ENCODE measurements around the gene TBC1D7.
A peak's percentile ranks its signal among the peaks of the same experiment; 100 is the strongest.

The TBC1D7 gene

GRCh38 chr6:13328076-13328874, at the start of gene TBC1D7:
TBC1D7 (minus strand) TSS chr6:13328537; CDS start chr6:13326898, 1,639 bp downstream.
- peak; percentile 97 for DNase-seq

GRCh38 chr6:13377054-13377758, 48.9 kb upstream of the TBC1D7 start:
- DNase-seq, result no peak

GRCh38 chr6:13375360-13375878, 47.1 kb upstream of the TBC1D7 start:
- DNase-seq, result no peak

- DNase-seq, result no peak
Observed at GRCh38 chr6:13373919-13374318, 45.6 kb upstream of the TBC1D7 start.

GRCh38 chr6:13373488-13373886, 45.1 kb upstream of the TBC1D7 start:
- DNase-seq, result no peak

GRCh38 chr6:13372688-13373487, 44.6 kb upstream of the TBC1D7 start:
- no peak for DNase-seq

- no peak for DNase-seq
Observed at GRCh38 chr6:13372076-13372475, 43.7 kb upstream of the TBC1D7 start.

GRCh38 chr6:13371421-13372072, 43.2 kb upstream of the TBC1D7 start:
- no peak for DNase-seq

GRCh38 chr6:13370623-13371022, 42.3 kb upstream of the TBC1D7 start:
- DNase-seq, result no peak

- DNase-seq, result no peak
Observed at GRCh38 chr6:13369591-13369990, 41.3 kb upstream of the TBC1D7 start.

- no peak for DNase-seq
Observed at GRCh38 chr6:13368731-13369115, 40.4 kb upstream of the TBC1D7 start.

GRCh38 chr6:13368079-13368730, 39.9 kb upstream of the TBC1D7 start:
- DNase-seq, result no peak

- no peak for DNase-seq
Observed at GRCh38 chr6:13367396-13367795, 39.1 kb upstream of the TBC1D7 start.

- no peak for DNase-seq
Observed at GRCh38 chr6:13365320-13365719, 37.0 kb upstream of the TBC1D7 start.

GRCh38 chr6:13364842-13365241, 36.5 kb upstream of the TBC1D7 start:
- DNase-seq, result no peak

GRCh38 chr6:13362412-13362811, 34.1 kb upstream of the TBC1D7 start:
- no peak for DNase-seq

- no peak for DNase-seq
Observed at GRCh38 chr6:13360671-13361540, 32.6 kb upstream of the TBC1D7 start.

- DNase-seq, result no peak
Observed at GRCh38 chr6:13359287-13359686, 30.9 kb upstream of the TBC1D7 start.

- DNase-seq, result no peak
Observed at GRCh38 chr6:13358511-13358910, 30.2 kb upstream of the TBC1D7 start.

- no peak for DNase-seq
Observed at GRCh38 chr6:13357551-13358075, 29.3 kb upstream of the TBC1D7 start.

Measured in RPMI8226 (cell line).